Trophoblast cell (in vitro differentiated cells and primary cell): Measurements from ENCODE around the gene SEMA4A.
A peak's percentile ranks its signal among the peaks of the same experiment; 100 is the strongest.

Experiments used
- DNase-seq, 2 donors: peaks; one replicate each; pipeline ENCODE4 v3.0.0-alpha.2; 2016
- H2AFZ ChIP-seq: 2 replicates; pipeline ENCODE4 v1.6.1; 2013; ENCODE audit warnings: low read length, moderate library complexity, mild to moderate bottlenecking; ENCODE audit not compliant: insufficient read depth, poor library complexity
- H2AK5ac ChIP-seq: 2 replicates; pipeline ENCODE4 v1.6.1; 2013; ENCODE audit warnings: mild to moderate bottlenecking, low read length
- H2BK120ac ChIP-seq: 2 replicates; pipeline ENCODE4 v1.6.1; 2013; ENCODE audit warnings: low read length, mild to moderate bottlenecking, moderate library complexity; ENCODE audit not compliant: insufficient read depth, poor library complexity
- H2BK12ac ChIP-seq: 2 replicates; pipeline ENCODE4 v1.6.1; 2013; ENCODE audit warnings: mild to moderate bottlenecking, low read length, moderate library complexity
- H2BK5ac ChIP-seq: 2 replicates; pipeline ENCODE4 v1.6.1; 2013; ENCODE audit warnings: low read length, low read depth, moderate library complexity, mild to moderate bottlenecking; ENCODE audit not compliant: poor library complexity
- H3K14ac ChIP-seq: 2 replicates; pipeline ENCODE4 v1.6.1; 2013; ENCODE audit warnings: mild to moderate bottlenecking, low read length
- H3K18ac ChIP-seq: 2 replicates; pipeline ENCODE4 v1.6.1; 2013; ENCODE audit warnings: mild to moderate bottlenecking, low read length
- H3K23ac ChIP-seq: 2 replicates; pipeline ENCODE4 v1.6.1; 2013; ENCODE audit warnings: low read length
- H3K27ac ChIP-seq: 2 replicates; pipeline ENCODE4 v1.5.1; 2013; ENCODE audit warnings: low read depth, mild to moderate bottlenecking, inconsistent platforms, low read length, moderate library complexity
- H3K27me3 ChIP-seq: 2 replicates; pipeline ENCODE4 v1.6.1; 2013; ENCODE audit warnings: inconsistent platforms, mild to moderate bottlenecking, low read length, moderate library complexity; ENCODE audit not compliant: insufficient read depth
- H3K36me3 ChIP-seq, 2 experiments: 1 replicate in 1 of 2; 2 replicates in 1 of 2; pipeline ENCODE4 v1.6.1; 2013; ENCODE audit warnings: low read length in 2 of 2, mild to moderate bottlenecking in 2 of 2, moderate library complexity in 1 of 2; ENCODE audit not compliant: insufficient read depth in 2 of 2, control insufficient read depth in 1 of 2
- H3K4ac ChIP-seq: 2 replicates; pipeline ENCODE4 v1.6.1; 2013; ENCODE audit warnings: low read depth, mild to moderate bottlenecking, low read length, moderate library complexity
- H3K4me1 ChIP-seq, 2 experiments: 1 replicate in 1 of 2; 2 replicates in 1 of 2; pipeline ENCODE4 v1.6.1; 2013; ENCODE audit warnings: low read length in 2 of 2, mild to moderate bottlenecking in 2 of 2, moderate library complexity in 1 of 2; ENCODE audit not compliant: insufficient read depth in 2 of 2, control insufficient read depth in 1 of 2
- H3K4me2 ChIP-seq: 2 replicates; pipeline ENCODE4 v1.6.1; 2013; ENCODE audit warnings: inconsistent platforms, mild to moderate bottlenecking, low read length, moderate library complexity
- H3K4me3 ChIP-seq: 2 replicates; pipeline ENCODE4 v1.5.1; 2013; ENCODE audit warnings: mild to moderate bottlenecking, low read depth, low read length, inconsistent platforms
- H3K79me1 ChIP-seq: one replicate; pipeline ENCODE4 v1.6.1; 2013; ENCODE audit warnings: low read length
- H3K79me2 ChIP-seq: 2 replicates; pipeline ENCODE4 v1.6.1; 2013; ENCODE audit warnings: low read length, mild to moderate bottlenecking; ENCODE audit not compliant: control insufficient read depth, insufficient read depth, poor library complexity
- H3K9ac ChIP-seq: 2 replicates; pipeline ENCODE4 v1.6.1; 2013; ENCODE audit warnings: mild to moderate bottlenecking, low read length
- H3K9me3 ChIP-seq: 2 replicates; pipeline ENCODE4 v1.6.1; 2013; ENCODE audit warnings: low read depth, mild to moderate bottlenecking, control low read depth, inconsistent platforms, low read length; ENCODE audit not compliant: insufficient read depth
- H4K12ac ChIP-seq: 2 replicates; pipeline ENCODE4 v1.6.1; 2013; ENCODE audit warnings: low read depth, mild to moderate bottlenecking, low read length, moderate library complexity
- H4K8ac ChIP-seq: 2 replicates; pipeline ENCODE4 v1.6.1; 2013; ENCODE audit warnings: low read depth, mild to moderate bottlenecking, low read length, moderate library complexity
- H4K91ac ChIP-seq: one replicate; pipeline ENCODE4 v1.6.1; 2013; ENCODE audit warnings: low read depth, mild to moderate bottlenecking, low read length, moderate library complexity
- WGBS: extraction: QIAGEN DNeasy Blood & Tissue Kit; methylation state at CpG from one replicate; pipeline ENCODE4 v1.1.7; 2013; ENCODE audit warnings: missing lambda C conversion rate; ENCODE audit not compliant: insufficient read length, insufficient coverage; ENCODE audit errors: extremely low coverage; 5-methylcytosine and 5-hydroxymethylcytosine counted together

SEMA4A gene

DNA sequence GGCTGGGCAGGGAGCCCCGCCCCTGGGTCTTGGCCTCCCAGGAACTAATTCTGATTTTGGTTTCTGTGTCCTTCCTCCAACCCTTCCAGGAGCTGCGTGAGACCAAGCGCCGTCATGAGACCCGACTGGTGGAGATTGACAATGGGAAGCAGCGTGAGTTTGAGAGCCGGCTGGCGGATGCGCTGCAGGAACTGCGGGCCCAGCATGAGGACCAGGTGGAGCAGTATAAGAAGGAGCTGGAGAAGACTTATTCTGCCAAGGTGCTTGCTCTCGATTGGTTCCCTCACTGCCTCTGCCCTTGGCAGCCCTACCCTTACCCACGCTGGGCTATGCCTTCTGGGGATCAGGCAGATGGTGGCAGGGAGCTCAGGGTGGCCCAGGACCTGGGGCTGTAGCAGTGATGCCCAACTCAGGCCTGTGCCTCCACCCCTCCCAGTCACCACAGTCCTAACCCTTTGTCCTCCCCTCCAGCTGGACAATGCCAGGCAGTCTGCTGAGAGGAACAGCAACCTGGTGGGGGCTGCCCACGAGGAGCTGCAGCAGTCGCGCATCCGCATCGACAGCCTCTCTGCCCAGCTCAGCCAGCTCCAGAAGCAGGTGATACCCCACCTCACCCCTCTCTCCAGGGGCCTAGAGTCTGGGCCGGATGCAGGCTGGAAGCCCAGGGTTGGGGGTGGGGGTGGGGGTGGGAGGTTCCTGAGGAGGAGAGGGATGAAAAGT is 18.5 kb upstream of the SEMA4A start:
- no peak overlapping the region for H3K27ac ChIP-seq
- peaks cover 80 to 81% of the 10 kb centered on the region in 2 experiments for H3K36me3 ChIP-seq
- H3K18ac ChIP-seq, result peak overlapping the region; percentile 14
- H4K12ac ChIP-seq, result no peak overlapping the region
- H2BK5ac ChIP-seq, result no peak overlapping the region
- no peak overlapping the region for H2BK12ac ChIP-seq
- DNase-seq, result no peak
- no peak overlapping the region for H3K4ac ChIP-seq
- H4K8ac ChIP-seq, result no peak overlapping the region
- WGBS, result no CpG with 5 or more reads among the region's 18 CpGs
- no peak overlapping the region for H2BK120ac ChIP-seq
- H4K91ac ChIP-seq, result no peak overlapping the region
- H3K23ac ChIP-seq, result no peak overlapping the region
- no peak overlapping the region for H3K9ac ChIP-seq
- H3K9me3 ChIP-seq, result peaks cover 3% of the 10 kb centered on the region
- no peak overlapping the region for H2AK5ac ChIP-seq
- no peak overlapping the region for H3K14ac ChIP-seq
- no peaks in the 10 kb centered on the region for H3K27me3 ChIP-seq
- peaks cover 5 to 6% of the 10 kb centered on the region in 2 experiments for H3K4me1 ChIP-seq
- no peak overlapping the region for H3K4me2 ChIP-seq
- H3K79me2 ChIP-seq, result peaks cover 2% of the 10 kb centered on the region
- H3K4me3 ChIP-seq, result no peak overlapping the region
- H3K79me1 ChIP-seq, result peaks cover 6% of the 10 kb centered on the region
- no peak overlapping the region for H2AFZ ChIP-seq

DNA sequence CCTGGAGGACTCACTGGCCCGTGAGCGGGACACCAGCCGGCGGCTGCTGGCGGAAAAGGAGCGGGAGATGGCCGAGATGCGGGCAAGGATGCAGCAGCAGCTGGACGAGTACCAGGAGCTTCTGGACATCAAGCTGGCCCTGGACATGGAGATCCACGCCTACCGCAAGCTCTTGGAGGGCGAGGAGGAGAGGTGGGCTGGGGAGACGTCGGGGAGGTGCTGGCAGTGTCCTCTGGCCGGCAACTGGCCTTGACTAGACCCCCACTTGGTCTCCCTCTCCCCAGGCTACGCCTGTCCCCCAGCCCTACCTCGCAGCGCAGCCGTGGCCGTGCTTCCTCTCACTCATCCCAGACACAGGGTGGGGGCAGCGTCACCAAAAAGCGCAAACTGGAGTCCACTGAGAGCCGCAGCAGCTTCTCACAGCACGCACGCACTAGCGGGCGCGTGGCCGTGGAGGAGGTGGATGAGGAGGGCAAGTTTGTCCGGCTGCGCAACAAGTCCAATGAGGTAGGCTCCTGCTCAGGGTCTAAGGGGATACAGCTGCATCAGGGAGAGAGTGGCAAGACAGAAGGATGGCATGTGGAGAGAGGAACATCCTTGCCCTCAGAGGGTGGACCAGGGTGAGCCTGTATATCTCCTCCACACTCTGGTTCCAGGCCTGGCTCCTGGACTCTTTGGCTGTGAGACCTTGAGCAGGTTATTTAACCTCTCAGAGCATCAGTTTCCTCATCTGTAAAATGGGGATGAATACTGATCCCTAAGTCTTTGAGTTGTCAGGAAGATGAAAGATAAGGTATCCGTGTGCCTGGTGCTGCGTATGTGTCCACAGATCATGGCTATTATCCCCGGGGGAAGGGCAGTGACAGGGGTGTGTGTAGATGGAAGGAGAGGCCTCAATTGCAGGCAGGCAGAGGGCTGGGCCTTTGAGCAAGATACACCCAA is 17.2 kb upstream of the SEMA4A start:
- Histone ChIP-seq H3K4me3 (no peak overlapping the region), H3K4me2 (no peak overlapping the region), H4K8ac (no peak overlapping the region), H3K9ac (no peak overlapping the region), H3K36me3 (peaks cover 86 to 89% of the 10 kb centered on the region in 2 experiments), H2BK12ac (no peak overlapping the region), H3K23ac (no peak overlapping the region), H2AFZ (no peak overlapping the region), H3K27me3 (no peaks in the 10 kb centered on the region), H3K79me2 (no peaks in the 10 kb centered on the region), H2BK5ac (no peak overlapping the region), H3K27ac (no peak overlapping the region), H4K12ac (peak overlapping the region; percentile 6), H3K4ac (no peak overlapping the region), H3K9me3 (peaks cover 3% of the 10 kb centered on the region), H3K18ac (no peak overlapping the region), H2AK5ac (no peak overlapping the region), H3K4me1 (no peaks in the 10 kb centered on the region), H3K14ac (no peak overlapping the region), H3K79me1 (no peaks in the 10 kb centered on the region), H4K91ac (no peak overlapping the region), H2BK120ac (no peak overlapping the region)
- WGBS, result no CpG with 5 or more reads among the region's 34 CpGs
- DNase-seq, result no peak

DNA sequence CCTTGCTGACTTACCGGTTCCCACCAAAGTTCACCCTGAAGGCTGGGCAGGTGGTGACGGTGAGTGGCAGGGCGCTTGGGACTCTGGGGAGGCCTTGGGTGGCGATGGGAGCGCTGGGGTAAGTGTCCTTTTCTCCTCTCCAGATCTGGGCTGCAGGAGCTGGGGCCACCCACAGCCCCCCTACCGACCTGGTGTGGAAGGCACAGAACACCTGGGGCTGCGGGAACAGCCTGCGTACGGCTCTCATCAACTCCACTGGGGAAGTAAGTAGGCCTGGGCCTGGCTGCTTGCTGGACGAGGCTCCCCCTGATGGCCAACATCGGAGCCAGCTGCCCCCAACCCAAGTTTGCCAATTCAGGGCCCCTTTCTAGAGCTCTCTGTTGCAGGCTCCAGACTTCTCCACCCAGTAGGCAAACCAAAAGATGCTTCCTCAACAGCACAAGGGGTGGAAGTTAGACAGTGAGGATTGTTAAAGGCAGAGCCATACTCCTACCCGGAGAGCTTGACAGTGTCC is 16.4 kb upstream of the SEMA4A start:
- no peak overlapping the region for H2BK120ac ChIP-seq
- no peak overlapping the region for H3K14ac ChIP-seq
- H3K23ac ChIP-seq, result no peak overlapping the region
- H3K4me2 ChIP-seq, result no peak overlapping the region
- H3K4me1 ChIP-seq, result no peaks in the 10 kb centered on the region
- no peak overlapping the region for H4K91ac ChIP-seq
- peaks cover 83 to 86% of the 10 kb centered on the region in 2 experiments for H3K36me3 ChIP-seq
- H2AK5ac ChIP-seq, result no peak overlapping the region
- H4K12ac ChIP-seq, result peak overlapping the region; percentile 6
- H3K27ac ChIP-seq, result no peak overlapping the region
- peaks cover 3% of the 10 kb centered on the region for H3K9me3 ChIP-seq
- H3K4me3 ChIP-seq, result no peak overlapping the region
- no peak overlapping the region for H2AFZ ChIP-seq
- H2BK12ac ChIP-seq, result no peak overlapping the region
- no peak overlapping the region for H4K8ac ChIP-seq
- H3K18ac ChIP-seq, result no peak overlapping the region
- H3K79me1 ChIP-seq, result no peaks in the 10 kb centered on the region
- H3K27me3 ChIP-seq, result no peaks in the 10 kb centered on the region
- no peak overlapping the region for H3K4ac ChIP-seq
- no peaks in the 10 kb centered on the region for H3K79me2 ChIP-seq
- H3K9ac ChIP-seq, result no peak overlapping the region
- WGBS, result no CpG with 5 or more reads among the region's 12 CpGs
- no peak overlapping the region for H2BK5ac ChIP-seq
- no peak for DNase-seq

DNA sequence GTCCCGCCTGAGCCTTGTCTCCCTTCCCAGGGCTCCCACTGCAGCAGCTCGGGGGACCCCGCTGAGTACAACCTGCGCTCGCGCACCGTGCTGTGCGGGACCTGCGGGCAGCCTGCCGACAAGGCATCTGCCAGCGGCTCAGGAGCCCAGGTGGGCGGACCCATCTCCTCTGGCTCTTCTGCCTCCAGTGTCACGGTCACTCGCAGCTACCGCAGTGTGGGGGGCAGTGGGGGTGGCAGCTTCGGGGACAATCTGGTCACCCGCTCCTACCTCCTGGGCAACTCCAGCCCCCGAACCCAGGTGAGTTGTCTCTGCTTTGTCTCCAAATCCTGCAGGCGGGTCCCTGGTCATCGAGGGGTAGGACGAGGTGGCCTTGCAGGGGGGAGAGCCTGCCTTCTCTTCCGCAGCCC is 14.9 kb upstream of the SEMA4A start:
- no peak overlapping the region for H3K9ac ChIP-seq
- peaks cover 76 to 80% of the 10 kb centered on the region in 2 experiments for H3K36me3 ChIP-seq
- H3K4me2 ChIP-seq, result no peak overlapping the region
- H3K4ac ChIP-seq, result no peak overlapping the region
- no peak overlapping the region for H2AK5ac ChIP-seq
- H4K8ac ChIP-seq, result no peak overlapping the region
- H3K27me3 ChIP-seq, result no peaks in the 10 kb centered on the region
- no peaks in the 10 kb centered on the region for H3K79me1 ChIP-seq
- no peaks in the 10 kb centered on the region for H3K79me2 ChIP-seq
- no peak overlapping the region for H4K12ac ChIP-seq
- peaks cover 3% of the 10 kb centered on the region for H3K9me3 ChIP-seq
- no peak overlapping the region for H3K23ac ChIP-seq
- DNase-seq, result no peak
- H4K91ac ChIP-seq, result no peak overlapping the region
- no peak overlapping the region for H3K18ac ChIP-seq
- H3K27ac ChIP-seq, result no peak overlapping the region
- no peak overlapping the region for H2BK5ac ChIP-seq
- WGBS, result no CpG with 5 or more reads among the region's 22 CpGs
- H2BK120ac ChIP-seq, result no peak overlapping the region
- H2AFZ ChIP-seq, result no peak overlapping the region
- no peak overlapping the region for H2BK12ac ChIP-seq
- H3K14ac ChIP-seq, result no peak overlapping the region
- H3K4me1 ChIP-seq, result no peaks in the 10 kb centered on the region
- H3K4me3 ChIP-seq, result no peak overlapping the region
